ENCODE results near the gene LRPAP1. TPM values are rescaled to one million over a fixed set of nuclear protein-coding genes. Genes with fewer than 3 reads are reported as not detected.

Gene LRPAP1
- total RNA-seq, 4 donors from 2014 or later, result 76.6 to 166 (median 126) TPM

DNA sequence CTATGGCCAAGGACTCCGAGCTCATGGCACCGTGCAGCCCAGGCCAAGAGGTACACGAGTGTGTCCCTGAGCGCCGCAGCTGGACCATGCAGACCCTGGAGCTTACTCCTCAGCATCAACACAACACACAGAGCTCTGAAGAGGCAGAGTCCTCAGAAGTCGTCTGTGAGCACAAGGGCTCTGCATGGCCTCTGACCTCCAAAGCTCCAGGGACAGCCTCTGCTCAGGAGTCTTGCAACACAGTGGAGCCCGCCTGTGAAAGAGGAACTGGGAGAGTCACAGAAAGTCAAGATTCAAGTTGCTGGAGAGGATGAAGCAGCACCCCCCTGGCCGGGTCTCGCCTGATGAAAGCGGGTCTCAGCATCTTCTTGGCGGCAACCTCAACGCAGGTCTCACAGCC is 2.9 kb downstream of the LRPAP1 start:
- WGBS, 2 donors, result 76 to 83% methylated on average over 6 to 9 of the region's 12 CpGs
- no peaks in the 10 kb centered on the region for H3K27me3 ChIP-seq
- H3K27ac ChIP-seq, result no peak overlapping the region
- no peaks in the 10 kb centered on the region for H3K9me3 ChIP-seq
- H3K36me3 ChIP-seq, result peaks cover 1 to 57% (median 7%) of the 10 kb centered on the region in 3 donors
- peaks cover 20 to 48% (median 27%) of the 10 kb centered on the region in 3 donors for H3K4me1 ChIP-seq
- no peak overlapping the region for H3K4me3 ChIP-seq
- intact Hi-C loops (cut with DNase I), result no loop called here
- DNase-seq, result no peak
- TF ChIP-seq POLR2A (IDR thresholded peaks at IDR 0.05), result no peak
- TF ChIP-seq, protein P1, sequence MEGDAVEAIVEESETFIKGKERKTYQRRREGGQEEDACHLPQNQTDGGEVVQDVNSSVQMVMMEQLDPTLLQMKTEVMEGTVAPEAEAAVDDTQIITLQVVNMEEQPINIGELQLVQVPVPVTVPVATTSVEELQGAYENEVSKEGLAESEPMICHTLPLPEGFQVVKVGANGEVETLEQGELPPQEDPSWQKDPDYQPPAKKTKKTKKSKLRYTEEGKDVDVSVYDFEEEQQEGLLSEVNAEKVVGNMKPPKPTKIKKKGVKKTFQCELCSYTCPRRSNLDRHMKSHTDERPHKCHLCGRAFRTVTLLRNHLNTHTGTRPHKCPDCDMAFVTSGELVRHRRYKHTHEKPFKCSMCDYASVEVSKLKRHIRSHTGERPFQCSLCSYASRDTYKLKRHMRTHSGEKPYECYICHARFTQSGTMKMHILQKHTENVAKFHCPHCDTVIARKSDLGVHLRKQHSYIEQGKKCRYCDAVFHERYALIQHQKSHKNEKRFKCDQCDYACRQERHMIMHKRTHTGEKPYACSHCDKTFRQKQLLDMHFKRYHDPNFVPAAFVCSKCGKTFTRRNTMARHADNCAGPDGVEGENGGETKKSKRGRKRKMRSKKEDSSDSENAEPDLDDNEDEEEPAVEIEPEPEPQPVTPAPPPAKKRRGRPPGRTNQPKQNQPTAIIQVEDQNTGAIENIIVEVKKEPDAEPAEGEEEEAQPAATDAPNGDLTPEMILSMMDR (IDR thresholded peaks at IDR 0.05), result no peak

DNA sequence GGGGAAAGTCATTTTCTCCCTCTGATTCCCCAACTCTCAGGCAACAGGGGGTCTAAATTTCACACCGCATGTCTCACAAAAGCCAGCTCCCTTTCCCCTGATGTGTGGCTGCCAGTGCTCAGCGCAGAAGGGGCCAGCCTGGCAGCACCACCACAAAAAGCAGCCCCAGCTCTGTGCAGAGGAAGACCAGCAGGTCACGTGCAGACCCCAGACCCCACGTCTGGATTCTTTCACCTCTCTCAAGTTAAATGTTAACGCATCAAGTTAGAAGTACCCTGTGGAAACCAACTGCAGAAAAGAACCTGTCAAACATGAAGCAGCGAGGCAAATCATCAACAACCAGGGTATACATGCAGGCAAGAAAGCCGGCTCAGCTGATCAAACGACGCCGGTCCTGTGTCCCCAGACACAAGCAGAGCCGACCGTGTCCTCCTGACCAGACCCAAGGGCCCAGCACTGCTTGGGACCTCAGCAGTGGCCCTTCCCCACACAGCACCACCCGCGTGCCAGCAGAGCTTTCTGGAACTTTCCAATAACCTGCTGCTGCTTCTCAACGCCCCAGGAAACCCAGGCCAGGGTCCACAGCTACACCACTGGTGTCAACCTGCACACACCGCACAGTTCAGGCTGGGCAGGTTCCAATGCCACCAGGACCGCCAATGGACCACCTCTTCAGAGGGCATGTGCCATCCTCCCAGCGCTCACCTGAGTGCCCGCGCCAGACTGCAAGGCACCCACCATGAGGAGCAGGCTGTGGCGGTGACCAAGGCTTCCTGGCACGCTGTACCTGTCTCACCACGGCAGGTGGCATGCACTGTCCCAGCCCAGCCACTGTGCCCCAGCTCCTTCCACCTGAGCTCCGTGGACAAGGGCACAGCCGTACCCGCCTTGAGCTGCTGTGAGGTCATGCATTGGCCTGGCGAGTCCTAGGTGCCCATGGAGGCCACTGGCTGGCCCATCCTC is 4.0 kb downstream of the LRPAP1 start:
- peaks cover 9 to 69% (median 16%) of the 10 kb centered on the region in 3 donors for H3K36me3 ChIP-seq

DNA sequence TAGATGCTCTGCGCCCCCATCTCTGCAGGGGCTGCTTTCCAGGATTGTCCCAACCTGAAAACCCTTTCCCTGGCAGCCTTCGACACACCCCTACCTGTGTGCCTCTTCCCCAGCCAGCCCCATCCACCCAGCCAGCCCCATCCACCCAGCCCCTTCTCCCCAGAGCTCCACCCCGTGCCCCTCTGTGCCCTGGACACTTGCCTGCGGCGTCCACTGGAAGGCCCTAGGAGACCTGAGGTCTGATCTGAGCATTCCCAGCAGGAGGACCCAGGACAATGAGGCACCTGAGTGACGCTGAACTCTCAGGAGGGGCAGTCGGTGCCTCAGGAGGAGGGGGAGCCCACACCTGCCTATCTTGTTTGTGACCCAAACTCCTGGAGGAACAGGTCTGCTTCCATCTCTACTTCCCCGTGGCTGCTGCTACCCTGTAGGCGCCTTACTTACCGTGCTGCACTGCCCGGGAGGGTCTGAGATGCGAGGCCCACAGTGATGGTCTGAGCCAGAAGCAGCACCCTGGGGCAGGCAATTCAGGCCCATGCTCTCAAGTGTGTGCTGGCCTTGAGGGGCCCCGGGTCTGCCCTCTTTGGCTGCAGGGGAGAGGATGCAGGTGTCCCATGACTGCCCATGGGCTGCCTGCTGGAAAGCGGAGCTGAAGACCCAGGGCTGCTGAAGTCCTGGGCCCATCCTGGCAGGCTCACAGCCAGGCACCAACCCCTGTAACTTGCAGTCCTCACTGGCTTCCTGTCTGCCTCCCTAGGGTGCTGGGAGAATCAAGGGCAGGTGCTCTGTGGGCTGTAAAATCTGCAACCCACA is 4.9 kb downstream of the LRPAP1 start:
- intact Hi-C loops (cut with DNase I), result no loop called here
- 91 to 95% methylated on average over 6 to 9 of the region's 14 CpGs for WGBS, 2 donors
- Histone ChIP-seq H3K9me3 (no peaks in the 10 kb centered on the region), H3K4me3 (no peak overlapping the region), H3K27ac (no peak overlapping the region), H3K4me1 (peaks cover 15 to 39% (median 21%) of the 10 kb centered on the region in 3 donors), H3K27me3 (no peaks in the 10 kb centered on the region), H3K36me3 (peaks cover 13 to 78% (median 20%) of the 10 kb centered on the region in 3 donors)
- no peak for TF ChIP-seq POLR2A (IDR thresholded peaks at IDR 0.05)
- TF ChIP-seq, protein P1 (IDR thresholded peaks at IDR 0.05), result no peak
- DNase-seq, result no peak

More for the DNA sequence above, 4.0 kb downstream of the LRPAP1 start:
- H3K4me3 ChIP-seq, result no peak overlapping the region
- TF ChIP-seq POLR2A (IDR thresholded peaks at IDR 0.05), result no peak
- TF ChIP-seq, protein P1 (IDR thresholded peaks at IDR 0.05), result no peak
- DNase-seq, result no peak
- peaks cover 20 to 47% (median 27%) of the 10 kb centered on the region in 3 donors for H3K4me1 ChIP-seq
- H3K27me3 ChIP-seq, result no peaks in the 10 kb centered on the region
- H3K27ac ChIP-seq, result no peak overlapping the region
- intact Hi-C loops (cut with DNase I), result no loop called here
- H3K9me3 ChIP-seq, result no peaks in the 10 kb centered on the region
- WGBS, 2 donors, result 87 to 91% methylated on average over 11 to 16 of the region's 27 CpGs

DNA sequence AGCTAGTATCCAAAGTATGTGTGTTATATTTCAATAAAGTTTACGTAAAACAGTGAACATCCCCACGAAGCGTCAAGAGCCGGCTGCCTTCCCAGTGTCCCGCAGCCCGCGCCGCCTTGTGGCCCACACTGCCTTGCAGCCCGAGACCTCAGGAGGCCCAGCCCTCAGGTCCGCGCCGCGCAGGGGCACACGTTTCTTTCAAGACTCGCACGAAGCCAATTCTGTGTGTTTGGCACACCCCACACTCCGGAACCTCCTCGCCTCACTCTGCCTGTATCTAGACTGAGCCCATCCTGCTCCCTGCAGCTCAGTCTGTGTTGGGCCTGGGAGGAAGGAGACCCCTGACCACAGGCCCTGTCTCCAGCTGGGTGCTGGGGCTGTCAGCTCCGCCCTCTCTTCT is 5.8 kb downstream of the LRPAP1 start:
- intact Hi-C loops (cut with DNase I), result no loop called here
- no peak for DNase-seq
- Histone ChIP-seq H3K4me3 (no peak overlapping the region), H3K9me3 (no peaks in the 10 kb centered on the region), H3K36me3 (peaks cover 13 to 87% (median 20%) of the 10 kb centered on the region in 3 donors), H3K27me3 (no peaks in the 10 kb centered on the region), H3K27ac (no peak overlapping the region), H3K4me1 (peaks cover 15 to 35% (median 19%) of the 10 kb centered on the region in 3 donors)
- WGBS, 2 donors, result 93 to 95% methylated on average over 17 to 19 of the region's 19 CpGs
- TF ChIP-seq, protein P1 (IDR thresholded peaks at IDR 0.05), result no peak
- no peak for TF ChIP-seq POLR2A (IDR thresholded peaks at IDR 0.05)

Data from esophagus squamous epithelium (tissue), 5 donors.